Sigmoid colon (tissue), 3 donors: ENCODE measurements around the gene EBP.

Source experiments
- POLR2A ChIP-seq, 2 donors: fragments of 450-650 bp; IDR thresholded peaks; one replicate each; pipeline ENCODE4 v1.6.1; 2016; ENCODE audit warnings: antibody characterized with exemption in 2 of 2, mild to moderate bottlenecking in 2 of 2, moderate library complexity in 2 of 2
- TF ChIP-seq, protein P1 (sequence below), 4 experiments: fragments of 450-650 bp in 3 of 4; fragments of 200-600 bp in 1 of 4; IDR thresholded peaks; one replicate each; pipeline ENCODE4 v1.5.1; 2016 to 2019; ENCODE audit warnings: antibody characterized with exemption in 4 of 4, mild to moderate bottlenecking in 3 of 4, moderate library complexity in 2 of 4

GRCh38 chrX:48560681-48561080 is 39.1 kb downstream of the EBP start:
- no peak for TF ChIP-seq POLR2A (IDR thresholded peaks at IDR 0.05)
- TF ChIP-seq, protein P1, sequence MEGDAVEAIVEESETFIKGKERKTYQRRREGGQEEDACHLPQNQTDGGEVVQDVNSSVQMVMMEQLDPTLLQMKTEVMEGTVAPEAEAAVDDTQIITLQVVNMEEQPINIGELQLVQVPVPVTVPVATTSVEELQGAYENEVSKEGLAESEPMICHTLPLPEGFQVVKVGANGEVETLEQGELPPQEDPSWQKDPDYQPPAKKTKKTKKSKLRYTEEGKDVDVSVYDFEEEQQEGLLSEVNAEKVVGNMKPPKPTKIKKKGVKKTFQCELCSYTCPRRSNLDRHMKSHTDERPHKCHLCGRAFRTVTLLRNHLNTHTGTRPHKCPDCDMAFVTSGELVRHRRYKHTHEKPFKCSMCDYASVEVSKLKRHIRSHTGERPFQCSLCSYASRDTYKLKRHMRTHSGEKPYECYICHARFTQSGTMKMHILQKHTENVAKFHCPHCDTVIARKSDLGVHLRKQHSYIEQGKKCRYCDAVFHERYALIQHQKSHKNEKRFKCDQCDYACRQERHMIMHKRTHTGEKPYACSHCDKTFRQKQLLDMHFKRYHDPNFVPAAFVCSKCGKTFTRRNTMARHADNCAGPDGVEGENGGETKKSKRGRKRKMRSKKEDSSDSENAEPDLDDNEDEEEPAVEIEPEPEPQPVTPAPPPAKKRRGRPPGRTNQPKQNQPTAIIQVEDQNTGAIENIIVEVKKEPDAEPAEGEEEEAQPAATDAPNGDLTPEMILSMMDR (IDR thresholded peaks at IDR 0.05): no peak
